ENCODE results near the gene OCSTAMP. TPM values are rescaled to one million over a fixed set of nuclear protein-coding genes. Genes with fewer than 3 reads are reported as not detected.

The OCSTAMP gene
- total RNA-seq, 8 experiments from 2014 or later = 0.15 to 0.29 (median 0.28) TPM; not detected in 5

GRCh38 chr20:46569961-46570360 lies 19.5 kb upstream of the OCSTAMP start:
- in situ Hi-C loops (cut with MboI; ENCODE audit: low pct_unique_long_range_greater_than_20kb in 2 of 9, low sequenced_read_pairs in 9 of 9, unreplicated experiment in 9 of 9) = loop anchor here in 1 of 9 experiments (25.0 kb wide), 1 partner anchor 117 kb away; the partner anchor contains the start of gene TP53RK
- WGBS, 10 experiments = 19 to 92% (median 80%) methylated on average over 1 to 5 of the region's 5 CpGs
- no peak for ATAC-seq (replicated peaks in 6 of 8)
- peaks cover 4 to 12% of the 10 kb centered on the region in 2 donors for H3K4me1 ChIP-seq (replicated peaks in 1 of 2)
- H3K27ac ChIP-seq = no peak overlapping the region
- no peak overlapping the region for H3K4me3 ChIP-seq

- peak; percentile 85 to 96 (median 94) for ATAC-seq (replicated peaks in 6 of 8)
- in situ Hi-C loops (cut with MboI; ENCODE audit: low pct_unique_long_range_greater_than_20kb in 2 of 9, low sequenced_read_pairs in 9 of 9, unreplicated experiment in 9 of 9) = loop anchor here in 1 of 9 experiments (25.0 kb wide), 1 partner anchor 119 kb away; the partner anchor contains the start of gene TP53RK
- Histone ChIP-seq H3K27ac (no peak overlapping the region), H3K4me1 (replicated peaks in 1 of 2) (peaks cover 13 to 17% of the 10 kb centered on the region in 2 donors), H3K4me3 (no peak overlapping the region)
- WGBS, 10 experiments = 20 to 86% (median 70%) methylated on average over 1 to 6 of the region's 10 CpGs; no CpG with 5 or more reads in 1 of the 10 experiments
These were observed 18.2 kb upstream of the OCSTAMP start for GRCh38 chr20:46568570-46569129.

GRCh38 chr20:46566125-46566524 lies 15.7 kb upstream of the OCSTAMP start:
- peaks cover 36 to 40% of the 10 kb centered on the region in 2 donors for H3K4me1 ChIP-seq (replicated peaks in 1 of 2)
- 70 to 100% (median 90%) methylated on average over 1 to 4 of the region's 10 CpGs; no CpG with 5 or more reads in 4 of the 10 experiments for WGBS, 10 experiments
- no peak for ATAC-seq (replicated peaks in 6 of 8)
- in situ Hi-C loops (cut with MboI; ENCODE audit: low pct_unique_long_range_greater_than_20kb in 2 of 9, low sequenced_read_pairs in 9 of 9, unreplicated experiment in 9 of 9) = loop anchor here in 1 of 9 experiments (25.0 kb wide), 1 partner anchor 121 kb away; the partner anchor contains the start of gene TP53RK
- H3K4me3 ChIP-seq = no peak overlapping the region
- no peak overlapping the region for H3K27ac ChIP-seq

GRCh38 chr20:46564241-46564957 lies 13.9 kb upstream of the OCSTAMP start:
- in situ Hi-C loops (cut with MboI; ENCODE audit: low pct_unique_long_range_greater_than_20kb in 2 of 9, low sequenced_read_pairs in 9 of 9, unreplicated experiment in 9 of 9) = loop anchor here in 1 of 9 experiments (25.0 kb wide), 1 partner anchor 123 kb away; the partner anchor contains the start of gene TP53RK
- Histone ChIP-seq H3K27ac (no peak overlapping the region), H3K4me3 (no peak overlapping the region), H3K4me1 (replicated peaks in 1 of 2) (peaks cover 40 to 42% of the 10 kb centered on the region in 2 donors)
- WGBS, 10 experiments = 0 to 100% (median 83%) methylated on average over 1 to 7 of the region's 7 CpGs
- ATAC-seq (replicated peaks in 6 of 8) = no peak

- WGBS, 10 experiments = 0 to 100% (median 85%) methylated on average over 1 to 2 of the region's 2 CpGs; no CpG with 5 or more reads in 6 of the 10 experiments
- Histone ChIP-seq H3K4me3 (no peak overlapping the region), H3K27ac (no peak overlapping the region), H3K4me1 (replicated peaks in 1 of 2) (peaks cover 41 to 43% of the 10 kb centered on the region in 2 donors)
- in situ Hi-C loops (cut with MboI; ENCODE audit: low pct_unique_long_range_greater_than_20kb in 2 of 9, low sequenced_read_pairs in 9 of 9, unreplicated experiment in 9 of 9) = loop anchor here in 1 of 9 experiments (25.0 kb wide), 1 partner anchor 123 kb away; the partner anchor contains the start of gene TP53RK
- ATAC-seq (replicated peaks in 6 of 8) = peak in 2 of 8 experiments; percentile 6 to 12
These were observed 13.4 kb upstream of the OCSTAMP start for GRCh38 chr20:46563860-46564221.

- H3K4me1 ChIP-seq (replicated peaks in 1 of 2) = peaks cover 43 to 45% of the 10 kb centered on the region in 2 donors
- peak overlapping the region in 1 of 5 donors; percentile 25 for H3K4me3 ChIP-seq
- ATAC-seq (replicated peaks in 6 of 8) = peak in 5 of 8 experiments; percentile 7 to 32 (median 12)
- WGBS, 10 experiments = 55 to 89% (median 73%) methylated on average over 2 to 11 of the region's 16 CpGs; no CpG with 5 or more reads in 1 of the 10 experiments
- in situ Hi-C loops (cut with MboI; ENCODE audit: low pct_unique_long_range_greater_than_20kb in 2 of 9, low sequenced_read_pairs in 9 of 9, unreplicated experiment in 9 of 9) = loop anchor here in 1 of 9 experiments (25.0 kb wide), 1 partner anchor 124 kb away; the partner anchor contains the start of gene TP53RK
- H3K27ac ChIP-seq = peak overlapping the region; percentile 4 to 74
These were observed 12.9 kb upstream of the OCSTAMP start for GRCh38 chr20:46563170-46563859.

- peak; percentile 36 to 90 (median 85) for ATAC-seq (replicated peaks in 6 of 8)
- peak overlapping the region in 4 of 5 donors; percentile 7 to 29 (median 24) for H3K4me3 ChIP-seq
- in situ Hi-C loops (cut with MboI; ENCODE audit: low pct_unique_long_range_greater_than_20kb in 2 of 9, low sequenced_read_pairs in 9 of 9, unreplicated experiment in 9 of 9) = loop anchor here in 1 of 9 experiments (25.0 kb wide), 1 partner anchor 125 kb away; the partner anchor contains the start of gene TP53RK
- WGBS, 10 experiments = 0 to 12% (median 0%) methylated on average over 1 to 16 of the region's 19 CpGs; no CpG with 5 or more reads in 1 of the 10 experiments
- peaks cover 40 to 49% of the 10 kb centered on the region in 2 donors for H3K4me1 ChIP-seq (replicated peaks in 1 of 2)
- peak overlapping the region; percentile 46 to 74 for H3K27ac ChIP-seq
These were observed 12.1 kb upstream of the OCSTAMP start for GRCh38 chr20:46562373-46563169.

GRCh38 chr20:46562009-46562372 lies 11.5 kb upstream of the OCSTAMP start:
- 40 to 79% (median 46%) methylated on average over 2 to 4 of the region's 5 CpGs; no CpG with 5 or more reads in 5 of the 10 experiments for WGBS, 10 experiments
- peak overlapping the region; percentile 46 to 74 for H3K27ac ChIP-seq
- in situ Hi-C loops (cut with MboI; ENCODE audit: low pct_unique_long_range_greater_than_20kb in 2 of 9, low sequenced_read_pairs in 9 of 9, unreplicated experiment in 9 of 9) = loop anchor here in 1 of 9 experiments (25.0 kb wide), 1 partner anchor 125 kb away; the partner anchor contains the start of gene TP53RK
- ATAC-seq (replicated peaks in 6 of 8) = no peak
- H3K4me3 ChIP-seq = peak overlapping the region in 4 of 5 donors; percentile 7 to 29 (median 24)
- peaks cover 46 to 52% of the 10 kb centered on the region in 2 donors for H3K4me1 ChIP-seq (replicated peaks in 1 of 2)

- no peak overlapping the region for H3K27ac ChIP-seq
- ATAC-seq (replicated peaks in 6 of 8) = no peak
- WGBS, 10 experiments = 57 to 100% (median 88%) methylated on average over 1 to 5 of the region's 7 CpGs; no CpG with 5 or more reads in 1 of the 10 experiments
These were observed 9.4 kb upstream of the OCSTAMP start for GRCh38 chr20:46559685-46560440.

GRCh38 chr20:46559001-46559400 lies 8.5 kb upstream of the OCSTAMP start:
- ATAC-seq (replicated peaks in 6 of 8) = no peak
- in situ Hi-C loops (cut with MboI; ENCODE audit: low pct_unique_long_range_greater_than_20kb in 2 of 9, low sequenced_read_pairs in 9 of 9, unreplicated experiment in 9 of 9) = loop anchor here in 1 of 9 experiments (25.0 kb wide), 1 partner anchor 128 kb away; the partner anchor contains the start of gene TP53RK
- Histone ChIP-seq H3K27ac (no peak overlapping the region), H3K4me3 (no peak overlapping the region), H3K4me1 (replicated peaks in 1 of 2) (peaks cover 66% of the 10 kb centered on the region in 2 donors)
- 80 to 92% (median 92%) methylated on average over 2 to 3 of the region's 3 CpGs; no CpG with 5 or more reads in 5 of the 10 experiments for WGBS, 10 experiments

More at GRCh38 chr20:46559685-46560440, 9.4 kb upstream of the OCSTAMP start:
- Histone ChIP-seq H3K4me1 (replicated peaks in 1 of 2) (peaks cover 61 to 62% of the 10 kb centered on the region in 2 donors), H3K4me3 (no peak overlapping the region)
- in situ Hi-C loops (cut with MboI; ENCODE audit: low pct_unique_long_range_greater_than_20kb in 2 of 9, low sequenced_read_pairs in 9 of 9, unreplicated experiment in 9 of 9) = loop anchor here in 1 of 9 experiments (25.0 kb wide), 1 partner anchor 127 kb away; the partner anchor contains the start of gene TP53RK

- WGBS, 10 experiments = 0 to 82% (median 57%) methylated on average over 1 to 4 of the region's 5 CpGs; no CpG with 5 or more reads in 5 of the 10 experiments
- peak; percentile 42 to 96 (median 60) for ATAC-seq (replicated peaks in 6 of 8)
- peaks cover 61 to 62% of the 10 kb centered on the region in 2 donors for H3K4me1 ChIP-seq (replicated peaks in 1 of 2)
- no peak overlapping the region for H3K27ac ChIP-seq
- in situ Hi-C loops (cut with MboI; ENCODE audit: low pct_unique_long_range_greater_than_20kb in 2 of 9, low sequenced_read_pairs in 9 of 9, unreplicated experiment in 9 of 9) = loop anchor here in 1 of 9 experiments (25.0 kb wide), 1 partner anchor 129 kb away; the partner anchor contains the start of gene TP53RK
- H3K4me3 ChIP-seq = no peak overlapping the region
These were observed 8.1 kb upstream of the OCSTAMP start for GRCh38 chr20:46558511-46558959.

Measured in motor neuron (in vitro differentiated cells).